ENCODE data around the gene EXOC1. TPM values are rescaled to one million over a fixed set of nuclear protein-coding genes. Genes with fewer than 3 reads are reported as not detected.

Gene EXOC1
- total and polyA plus RNA-seq, 7 donors: 11.0 to 23.8 (median 17.0) TPM

DNA sequence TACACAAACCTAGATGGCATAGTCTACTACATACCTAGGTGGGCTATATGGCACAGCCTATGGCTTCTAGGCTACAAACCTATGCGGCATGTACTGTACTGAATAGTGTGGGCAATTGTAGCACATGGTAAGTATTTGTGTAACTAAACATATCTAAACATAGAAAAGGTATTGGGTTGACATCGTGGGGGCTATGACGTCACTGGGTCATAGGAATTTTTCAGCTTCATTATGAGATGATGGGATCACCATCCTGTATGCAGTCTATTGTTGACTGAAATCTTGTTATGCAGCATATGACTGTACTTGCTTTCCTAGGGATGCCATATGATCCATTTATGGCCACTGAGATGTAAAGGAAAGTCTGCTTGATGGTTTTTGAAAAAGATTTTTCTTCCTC, 35.8 kb upstream of the EXOC1 start:
- no peak for ATAC-seq
- H3K4me3 ChIP-seq: no peak overlapping the region
- TF ChIP-seq, protein P1, sequence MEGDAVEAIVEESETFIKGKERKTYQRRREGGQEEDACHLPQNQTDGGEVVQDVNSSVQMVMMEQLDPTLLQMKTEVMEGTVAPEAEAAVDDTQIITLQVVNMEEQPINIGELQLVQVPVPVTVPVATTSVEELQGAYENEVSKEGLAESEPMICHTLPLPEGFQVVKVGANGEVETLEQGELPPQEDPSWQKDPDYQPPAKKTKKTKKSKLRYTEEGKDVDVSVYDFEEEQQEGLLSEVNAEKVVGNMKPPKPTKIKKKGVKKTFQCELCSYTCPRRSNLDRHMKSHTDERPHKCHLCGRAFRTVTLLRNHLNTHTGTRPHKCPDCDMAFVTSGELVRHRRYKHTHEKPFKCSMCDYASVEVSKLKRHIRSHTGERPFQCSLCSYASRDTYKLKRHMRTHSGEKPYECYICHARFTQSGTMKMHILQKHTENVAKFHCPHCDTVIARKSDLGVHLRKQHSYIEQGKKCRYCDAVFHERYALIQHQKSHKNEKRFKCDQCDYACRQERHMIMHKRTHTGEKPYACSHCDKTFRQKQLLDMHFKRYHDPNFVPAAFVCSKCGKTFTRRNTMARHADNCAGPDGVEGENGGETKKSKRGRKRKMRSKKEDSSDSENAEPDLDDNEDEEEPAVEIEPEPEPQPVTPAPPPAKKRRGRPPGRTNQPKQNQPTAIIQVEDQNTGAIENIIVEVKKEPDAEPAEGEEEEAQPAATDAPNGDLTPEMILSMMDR (IDR thresholded peaks at IDR 0.05): no peak
- no peak for DNase-seq
- no peak overlapping the region for H3K27ac ChIP-seq
- H3K9me3 ChIP-seq: no peaks in the 10 kb centered on the region
- no peaks in the 10 kb centered on the region for H3K4me1 ChIP-seq
- WGBS, 3 donors: 89 to 94% (median 91%) methylated on average over 3 of the region's 3 CpGs
- H3K27me3 ChIP-seq (ENCODE audit: insufficient read depth in 3 of 3, low read length in 2 of 3): peaks cover 0 to 2% (median 0%) of the 10 kb centered on the region in 3 donors
- intact Hi-C loops (cut with DNase I): no loop called here
- no peaks in the 10 kb centered on the region for H3K36me3 ChIP-seq (ENCODE audit: insufficient read depth in 1 of 2, low read depth in 1 of 2)

DNA sequence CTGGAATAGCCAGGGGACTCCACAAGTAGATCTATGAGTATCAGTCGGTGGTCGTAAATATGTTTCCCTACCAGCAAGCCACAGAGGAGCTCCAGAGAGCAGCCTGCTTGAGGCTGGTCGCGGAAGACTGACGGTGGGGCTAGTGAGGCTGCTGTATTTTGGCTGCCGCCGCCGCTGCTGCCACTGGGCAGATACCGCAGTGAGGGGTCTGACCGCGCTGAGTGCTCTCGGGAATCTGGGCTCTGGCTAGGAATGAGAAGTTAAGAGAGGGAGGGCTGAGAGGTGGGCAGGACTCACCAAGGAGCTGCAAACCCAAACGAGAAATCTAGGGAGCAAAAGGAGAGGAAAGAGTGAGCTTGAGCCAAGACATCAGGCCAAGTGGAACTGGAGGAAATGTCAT, 33.8 kb upstream of the EXOC1 start, which contains the start of gene EXOC1L:
TSS of gene EXOC1L (plus strand) at position 157 of the 400 bp plus-strand sequence. CDS start at position 394, 237 bp downstream.
- Histone ChIP-seq H3K36me3 (ENCODE audit: insufficient read depth in 1 of 2, low read depth in 1 of 2) (no peaks in the 10 kb centered on the region), H3K9me3 (no peaks in the 10 kb centered on the region), H3K4me1 (no peaks in the 10 kb centered on the region), H3K4me3 (peak within 1 kb of the TSS; percentile 30), H3K27me3 (ENCODE audit: insufficient read depth in 3 of 3, low read length in 2 of 3) (peaks cover 0 to 2% (median 0%) of the 10 kb centered on the region in 3 donors), H3K27ac (no peak within 1 kb of the TSS)
- 3 to 5% (median 4%) methylated on average over 13 of the region's 13 CpGs for WGBS, 3 donors
- DNase-seq: peak in 1 of 2 donors; percentile 15
- TF ChIP-seq, protein P1 (IDR thresholded peaks at IDR 0.05): no peak
- ATAC-seq: no peak
- intact Hi-C loops (cut with DNase I): no loop called here

DNA sequence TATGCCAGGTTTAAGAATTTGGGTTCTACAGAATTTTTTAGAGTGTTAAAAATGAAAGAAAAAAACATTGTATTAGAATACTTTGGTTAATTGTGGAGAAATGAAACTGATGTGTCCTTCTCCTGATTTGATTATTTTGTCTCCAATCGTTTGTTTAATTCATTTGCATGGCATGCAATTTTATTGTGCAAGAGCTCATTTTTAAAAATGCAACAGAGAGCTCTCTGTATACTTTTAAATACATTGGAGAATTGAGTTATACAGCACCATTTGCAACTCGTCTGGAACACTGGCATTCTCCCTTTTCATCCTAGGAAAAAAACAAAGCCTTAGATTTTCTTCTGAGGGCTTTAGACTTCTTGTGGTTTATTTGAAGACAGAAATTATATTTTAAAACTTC, 33.2 kb upstream of the EXOC1 start:
- Histone ChIP-seq H3K9me3 (no peaks in the 10 kb centered on the region), H3K36me3 (ENCODE audit: insufficient read depth in 1 of 2, low read depth in 1 of 2) (no peaks in the 10 kb centered on the region), H3K27me3 (ENCODE audit: insufficient read depth in 3 of 3, low read length in 2 of 3) (peaks cover 0 to 2% (median 0%) of the 10 kb centered on the region in 3 donors), H3K27ac (no peak overlapping the region), H3K4me3 (no peak overlapping the region), H3K4me1 (no peaks in the 10 kb centered on the region)
- WGBS, 3 donors: 36 to 42% (median 38%) methylated on average over 2 of the region's 2 CpGs
- no peak for ATAC-seq
- TF ChIP-seq, protein P1 (IDR thresholded peaks at IDR 0.05): no peak
- intact Hi-C loops (cut with DNase I): no loop called here
- no peak for DNase-seq

DNA sequence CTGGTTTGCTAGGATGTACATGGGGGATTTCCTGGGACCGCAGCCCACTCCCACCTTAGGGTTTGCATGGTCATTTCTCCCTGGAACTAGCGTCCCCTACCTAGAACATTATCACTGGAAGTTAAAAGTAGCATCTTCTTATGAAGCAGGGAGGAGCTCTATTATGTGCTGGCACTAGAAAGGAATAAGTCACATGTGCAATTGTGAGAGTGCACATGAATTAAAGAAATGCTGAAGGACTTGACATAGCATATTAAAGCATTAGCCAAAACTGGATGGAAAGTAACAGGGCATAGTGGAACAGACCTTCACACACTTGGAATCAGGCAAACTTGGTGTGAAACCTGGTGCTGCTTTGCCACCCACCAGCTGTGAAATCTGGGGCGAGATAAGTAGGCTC, 31.1 kb upstream of the EXOC1 start:
- TF ChIP-seq, protein P1 (IDR thresholded peaks at IDR 0.05): no peak
- no peaks in the 10 kb centered on the region for H3K36me3 ChIP-seq (ENCODE audit: insufficient read depth in 1 of 2, low read depth in 1 of 2)
- WGBS, 3 donors: 78 to 81% (median 79%) methylated on average over 3 of the region's 3 CpGs
- H3K4me3 ChIP-seq: no peak overlapping the region
- H3K9me3 ChIP-seq: no peaks in the 10 kb centered on the region
- no peaks in the 10 kb centered on the region for H3K4me1 ChIP-seq
- no peak overlapping the region for H3K27ac ChIP-seq
- ATAC-seq (no peak), DNase-seq (no peak)
- intact Hi-C loops (cut with DNase I): no loop called here
- H3K27me3 ChIP-seq (ENCODE audit: insufficient read depth in 3 of 3, low read length in 2 of 3): peaks cover 0 to 3% (median 2%) of the 10 kb centered on the region in 3 donors

DNA sequence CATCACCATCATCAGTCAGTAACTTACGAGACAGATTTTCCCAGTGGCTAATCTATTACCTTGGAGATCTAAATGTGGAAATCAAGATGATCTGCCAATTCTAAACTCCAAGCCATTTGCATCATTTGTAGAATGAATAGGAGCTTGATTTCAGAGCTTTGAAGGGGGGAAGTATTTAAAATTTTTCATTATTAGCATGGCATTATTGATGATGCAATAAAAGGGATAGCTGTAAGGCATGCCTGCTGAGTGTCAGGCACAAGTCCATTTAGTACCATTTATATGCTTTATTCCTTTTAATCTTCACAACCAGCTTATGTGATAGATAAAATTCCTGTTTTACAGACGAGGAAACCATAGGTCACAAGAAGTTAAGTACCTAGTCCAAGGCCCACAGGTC, 28.6 kb upstream of the EXOC1 start:
- 35 to 45% (median 43%) methylated on average over 2 of the region's 2 CpGs for WGBS, 3 donors
- Histone ChIP-seq H3K4me1 (no peaks in the 10 kb centered on the region), H3K36me3 (ENCODE audit: insufficient read depth in 1 of 2, low read depth in 1 of 2) (no peaks in the 10 kb centered on the region), H3K27ac (no peak overlapping the region), H3K4me3 (no peak overlapping the region), H3K27me3 (ENCODE audit: insufficient read depth in 3 of 3, low read length in 2 of 3) (peaks cover 0 to 9% (median 6%) of the 10 kb centered on the region in 3 donors), H3K9me3 (no peaks in the 10 kb centered on the region)
- TF ChIP-seq, protein P1 (IDR thresholded peaks at IDR 0.05): no peak
- intact Hi-C loops (cut with DNase I): no loop called here
- no peak for DNase-seq
- ATAC-seq: no peak

Data from psoas muscle (tissue), 8 donors.